GM23338 (cell line): ENCODE data around the gene AGPS. TPM values are rescaled to one million over a fixed set of nuclear protein-coding genes. Genes with fewer than 3 reads are reported as not detected.

Experiments
- ATAC-seq: fragments of 200-7000 bp; cut with Tn5 transposase; 3 replicates; pipeline ENCODE4 v1.9.1; 2020
- DNase-seq: peaks from one replicate; pipeline ENCODE4 v3.0.0-alpha.2; 2015; ENCODE audit warnings: low spot score
- H2AFZ ChIP-seq: fragments of 200-600 bp; sonication (generic); 2 replicates; pipeline ENCODE4 v1.8.0; 2016; ENCODE audit warnings: antibody characterized with exemption, mild to moderate bottlenecking, moderate library complexity
- H3F3A ChIP-seq: fragments of 200-600 bp; sonication (generic); replicated peaks from 2 replicates; pipeline ENCODE4 v1.8.0; 2017; ENCODE audit warnings: antibody characterized with exemption, mixed run types, low read depth
- H3K27ac ChIP-seq: fragments of 200-600 bp; sonication (generic); 2 replicates; pipeline ENCODE4 v1.6.1; 2016; ENCODE audit warnings: low read depth
- H3K27me3 ChIP-seq: fragments of 200-600 bp; sonication (generic); 2 replicates; pipeline ENCODE4 v1.8.0; 2016; ENCODE audit warnings: mild to moderate bottlenecking, mixed run types, moderate library complexity; ENCODE audit not compliant: insufficient read depth
- H3K36me3 ChIP-seq: fragments of 200-600 bp; sonication (generic); 2 replicates; pipeline ENCODE4 v1.8.0; 2016; ENCODE audit warnings: mild to moderate bottlenecking; ENCODE audit not compliant: insufficient read depth
- H3K4me1 ChIP-seq: fragments of 200-600 bp; sonication (generic); 2 replicates; pipeline ENCODE4 v1.8.0; 2016; ENCODE audit warnings: mild to moderate bottlenecking, moderate library complexity; ENCODE audit not compliant: insufficient read depth
- H3K4me2 ChIP-seq: fragments of 200-600 bp; sonication (generic); 2 replicates; pipeline ENCODE4 v1.7.1; 2017; ENCODE audit warnings: mixed run types
- H3K4me3 ChIP-seq: fragments of 200-600 bp; sonication (generic); 2 replicates; pipeline ENCODE4 v1.6.1; 2016; ENCODE audit warnings: mixed run types
- H3K79me2 ChIP-seq: fragments of 200-600 bp; sonication (generic); replicated peaks from 2 replicates; pipeline ENCODE4 v1.8.0; 2017; ENCODE audit warnings: mild to moderate bottlenecking; ENCODE audit not compliant: insufficient read depth
- H3K9me2 ChIP-seq: fragments of 200-600 bp; sonication (generic); 2 replicates; pipeline ENCODE4 v1.8.0; 2017; ENCODE audit not compliant: insufficient read depth
- H4K20me1 ChIP-seq: fragments of 200-600 bp; sonication (generic); replicated peaks from 2 replicates; pipeline ENCODE4 v1.8.0; 2017; ENCODE audit warnings: mild to moderate bottlenecking; ENCODE audit not compliant: insufficient read depth
- H3K27ac Mint-ChIP-seq: 2 replicates; pipeline ENCODE4 v1.8.0; 2020; ENCODE audit warnings: inconsistent platforms, mild to moderate bottlenecking, moderate library complexity, mixed read lengths
- H3K27me3 Mint-ChIP-seq: 3 replicates; pipeline ENCODE4 v1.8.0; 2022; ENCODE audit warnings: low read depth, mild to moderate bottlenecking, moderate library complexity, mixed read lengths, inconsistent platforms; ENCODE audit not compliant: insufficient read depth, poor library complexity
- H3K36me3 Mint-ChIP-seq: 3 replicates; pipeline ENCODE4 v1.8.0; 2021; ENCODE audit warnings: low read depth, mild to moderate bottlenecking, inconsistent platforms, moderate library complexity, mixed read lengths
- H3K4me1 Mint-ChIP-seq: 3 replicates; pipeline ENCODE4 v1.8.0; 2020; ENCODE audit warnings: mild to moderate bottlenecking, inconsistent platforms, mixed read lengths
- H3K4me3 Mint-ChIP-seq: 3 replicates; pipeline ENCODE4 v1.8.0; 2021; ENCODE audit warnings: moderate library complexity, mild to moderate bottlenecking, inconsistent platforms, mixed read lengths
- H3K9me3 Mint-ChIP-seq: 3 replicates; pipeline ENCODE4 v1.8.0; 2020; ENCODE audit warnings: moderate library complexity, mild to moderate bottlenecking, inconsistent platforms, mixed read lengths
- CREB1 ChIP-seq: fragments of 250-450 bp; sonication (Bioruptor Pico); IDR thresholded peaks from 2 replicates; pipeline ENCODE4 v1.5.0; 2020; ENCODE audit warnings: low read depth, mild to moderate bottlenecking, moderate library complexity
- CTCF ChIP-seq, 2 experiments: fragments of 200-600 bp in 1 of 2; sonication (generic) in 1 of 2; conservative IDR thresholded peaks; 2 replicates each; pipeline versions ENCODE4 v1.5.1 to v1.6.1; 2016 to 2017; ENCODE audit warnings: antibody characterized with exemption in 2 of 2, low read depth in 2 of 2, mild to moderate bottlenecking in 2 of 2, moderate library complexity in 1 of 2
- ETS1 ChIP-seq: IDR thresholded peaks from 2 replicates; pipeline ENCODE4 v1.6.1; 2016; ENCODE audit warnings: antibody characterized with exemption
- EZH2 ChIP-seq: fragments of 200-600 bp; sonication (generic); IDR thresholded peaks from one replicate; pipeline ENCODE4 v1.8.0; 2017; ENCODE audit warnings: antibody characterized with exemption, mild to moderate bottlenecking, low read depth; ENCODE audit not compliant: unreplicated experiment
- EZH2phosphoT487 ChIP-seq: fragments of 200-600 bp; sonication (generic); IDR thresholded peaks from one replicate; pipeline ENCODE4 v1.8.1; 2018; ENCODE audit warnings: antibody characterized with exemption; ENCODE audit not compliant: unreplicated experiment
- JUNB ChIP-seq: IDR thresholded peaks from one replicate; pipeline ENCODE4 v1.6.1; 2016; ENCODE audit warnings: antibody characterized with exemption; ENCODE audit not compliant: unreplicated experiment
- NANOG ChIP-seq: IDR thresholded peaks from 2 replicates; pipeline ENCODE4 v1.6.1; 2016; ENCODE audit warnings: antibody characterized with exemption, borderline replicate concordance
- POLR2AphosphoS5 ChIP-seq: IDR thresholded peaks from 2 replicates; pipeline ENCODE4 v1.6.1; 2016; ENCODE audit warnings: antibody characterized with exemption, low read depth
- REST ChIP-seq: IDR thresholded peaks from one replicate; pipeline ENCODE4 v1.6.1; 2018; ENCODE audit warnings: antibody characterized with exemption; ENCODE audit not compliant: unreplicated experiment
- STAT1 ChIP-seq: IDR thresholded peaks from one replicate; pipeline ENCODE4 v1.6.1; 2016; ENCODE audit warnings: antibody characterized with exemption; ENCODE audit not compliant: unreplicated experiment
- ZNF114 ChIP-seq: fragments of 250-450 bp; sonication (Bioruptor Pico); IDR thresholded peaks from 2 replicates; pipeline ENCODE4 v1.5.0; 2020; ENCODE audit warnings: mild to moderate bottlenecking, moderate library complexity
- ZNF331 ChIP-seq: fragments of 250-450 bp; sonication (Bioruptor Pico); IDR thresholded peaks from 2 replicates; pipeline ENCODE4 v1.5.0; 2020; ENCODE audit warnings: low read depth, mild to moderate bottlenecking, moderate library complexity
- ZNF462 ChIP-seq: fragments of 250-450 bp; sonication (Bioruptor Pico); IDR thresholded peaks from 2 replicates; pipeline ENCODE4 v1.5.0; 2020; ENCODE audit warnings: mild to moderate bottlenecking, moderate library complexity
- polyA plus RNA-seq: library from polyadenylated mRNA; unstranded; fragments of >200 nt; fragmentation: Nextera tagmentation; extraction: Ambion mirVana; gene quantifications from 2 replicates; pipeline ENCODE4 v1.2.1, GENCODE V29; 2016
- total RNA-seq: library from RNA; depleted of rRNA; stranded (reverse); fragments of >200 nt; shearing (Covaris generic); gene quantifications from 2 replicates; pipeline ENCODE4 v1.2.3, GENCODE V29; 2014

The AGPS gene
- total and polyA plus RNA-seq, 2 experiments from 2014 or later = 14.6 to 73.2 TPM

GRCh38 chr2:177419274-177419673, 26.7 kb downstream of the AGPS start:
- Histone ChIP-seq H3K79me2 (peaks cover 87% of the 10 kb centered on the region), H3K4me3 (no peak overlapping the region), H3K36me3 (no peaks in the 10 kb centered on the region), H3K9me2 (no peaks in the 10 kb centered on the region), H3K4me2 (no peak overlapping the region), H3K27me3 (no peaks in the 10 kb centered on the region), H2AFZ (no peak overlapping the region), H3K4me1 (peaks cover 4% of the 10 kb centered on the region; the same call in 1 of the 2 replicates), H4K20me1 (no peaks in the 10 kb centered on the region; the same call in 1 of the 2 replicates), H3K27ac (no peak overlapping the region), H3F3A (no peaks in the 10 kb centered on the region)
- Mint-ChIP-seq H3K27me3 (peaks cover 2% of the 10 kb centered on the region), H3K4me1 (peaks cover 13% of the 10 kb centered on the region; the same call in 2 of the 3 replicates), H3K9me3 (no peaks in the 10 kb centered on the region), H3K36me3 (peaks cover 4% of the 10 kb centered on the region; the same call in 2 of the 3 replicates), H3K27ac (peak overlapping the region; percentile 83), H3K4me3 (no peak overlapping the region)
- no peak for DNase-seq
- TF ChIP-seq REST = no peak
- TF ChIP-seq ETS1 = no peak
- no peak for TF ChIP-seq EZH2phosphoT487
- TF ChIP-seq POLR2AphosphoS5 = no peak
- no peak for TF ChIP-seq CREB1
- no peak for TF ChIP-seq ZNF331
- TF ChIP-seq NANOG = no peak
- no peak for TF ChIP-seq EZH2
- TF ChIP-seq JUNB = no peak
- no peak for TF ChIP-seq STAT1
- no peak for TF ChIP-seq CTCF (conservative IDR thresholded peaks at IDR 0.05; ENCODE audit: low read depth in 2 of 2)
- no peak for TF ChIP-seq ZNF114 (CRISPR knock-in tag)
- TF ChIP-seq ZNF462 (CRISPR knock-in tag) = no peak
- ATAC-seq = no peak
